Neuronal stem cell (in vitro differentiated cells): Measurements from ENCODE around the gene FH.

Experiments used
- DNase-seq: peaks from one replicate; pipeline ENCODE4 v3.0.0-alpha.2; 2013; ENCODE audit warnings: low spot score
- H2AFZ ChIP-seq: one replicate; pipeline ENCODE4 v1.6.1; 2013; ENCODE audit warnings: mild to moderate bottlenecking, low read length, inconsistent platforms
- H2AK5ac ChIP-seq: 2 replicates; pipeline ENCODE4 v1.6.1; 2013; ENCODE audit warnings: low read depth, mild to moderate bottlenecking, inconsistent platforms, low read length, moderate library complexity, mixed read lengths
- H2BK120ac ChIP-seq: 2 replicates; pipeline ENCODE4 v1.6.1; 2013; ENCODE audit warnings: low read depth, mild to moderate bottlenecking, inconsistent platforms, low read length, moderate library complexity, mixed read lengths
- H2BK12ac ChIP-seq: one replicate; pipeline ENCODE4 v1.6.1; 2013; ENCODE audit warnings: low read length, inconsistent platforms
- H2BK15ac ChIP-seq: 2 replicates; pipeline ENCODE4 v1.6.1; 2013; ENCODE audit warnings: mild to moderate bottlenecking, low read length, inconsistent platforms, mixed read lengths
- H2BK5ac ChIP-seq: one replicate; pipeline ENCODE4 v1.6.1; 2013; ENCODE audit warnings: inconsistent platforms, mild to moderate bottlenecking, low read length, moderate library complexity
- H3K14ac ChIP-seq: one replicate; pipeline ENCODE4 v1.6.1; 2013; ENCODE audit warnings: low read length, inconsistent platforms
- H3K18ac ChIP-seq: 2 replicates; pipeline ENCODE4 v1.6.1; 2013; ENCODE audit warnings: low read length, inconsistent platforms
- H3K23ac ChIP-seq: 2 replicates; pipeline ENCODE4 v1.6.1; 2013; ENCODE audit warnings: low read depth, mild to moderate bottlenecking, mixed read lengths, low read length, inconsistent platforms; ENCODE audit not compliant: poor library complexity
- H3K27ac ChIP-seq: replicated peaks from 3 replicates; pipeline ENCODE4 v1.5.1; 2013; ENCODE audit warnings: low read length, inconsistent platforms
- H3K27me3 ChIP-seq, 3 experiments: 2 replicates each; pipeline ENCODE4 v1.6.1; 2013; ENCODE audit warnings: low read length in 3 of 3, mild to moderate bottlenecking in 2 of 3, inconsistent platforms in 1 of 3, low read depth in 1 of 3, mixed read lengths in 1 of 3, moderate library complexity in 1 of 3; ENCODE audit not compliant: control insufficient read depth in 3 of 3, insufficient read depth in 3 of 3
- H3K36me3 ChIP-seq, 2 donors: replicated peaks in 1 of 2; 2 replicates each; pipeline ENCODE4 v1.6.1; 2013; ENCODE audit warnings: low read length in 2 of 2; ENCODE audit not compliant: control insufficient read depth in 2 of 2, insufficient read depth in 2 of 2
- H3K4ac ChIP-seq: 2 replicates; pipeline ENCODE4 v1.6.1; 2013; ENCODE audit warnings: inconsistent platforms, mild to moderate bottlenecking, low read length, moderate library complexity
- H3K4me1 ChIP-seq, 2 donors: 1 replicate in 1 of 2; 2 replicates in 1 of 2; pipeline ENCODE4 v1.6.1; 2013; ENCODE audit warnings: low read length in 2 of 2, low read depth in 1 of 2; ENCODE audit not compliant: control insufficient read depth in 2 of 2, insufficient read depth in 1 of 2
- H3K4me2 ChIP-seq: one replicate; pipeline ENCODE4 v1.6.1; 2013; ENCODE audit warnings: mild to moderate bottlenecking, low read length, inconsistent platforms; ENCODE audit not compliant: insufficient read depth, poor library complexity, severe bottlenecking
- H3K4me3 ChIP-seq, 2 donors: 2 replicates each; pipeline ENCODE4 v1.5.1; 2013; ENCODE audit warnings: low read length in 2 of 2, mild to moderate bottlenecking in 2 of 2, inconsistent platforms in 1 of 2, moderate library complexity in 1 of 2
- H3K79me1 ChIP-seq: one replicate; pipeline ENCODE4 v1.6.1; 2013; ENCODE audit warnings: low read depth, mild to moderate bottlenecking, inconsistent platforms, low read length, moderate library complexity
- H3K9ac ChIP-seq: one replicate; pipeline ENCODE4 v1.6.1; 2013; ENCODE audit warnings: mild to moderate bottlenecking, low read depth, low read length, inconsistent platforms; ENCODE audit not compliant: poor library complexity
- H3K9me3 ChIP-seq, 2 donors: replicated peaks in 1 of 2; 2 replicates each; pipeline versions ENCODE3 to v1.6.1; 2013; ENCODE audit warnings: low read length in 2 of 2, mild to moderate bottlenecking in 2 of 2, inconsistent platforms in 1 of 2, low read depth in 1 of 2, mixed read lengths in 1 of 2, moderate library complexity in 1 of 2; ENCODE audit not compliant: control insufficient read depth in 2 of 2, insufficient read depth in 1 of 2
- H4K8ac ChIP-seq: one replicate; pipeline ENCODE4 v1.6.1; 2013; ENCODE audit warnings: low read depth, mild to moderate bottlenecking, inconsistent platforms, low read length, moderate library complexity
- H4K91ac ChIP-seq: one replicate; pipeline ENCODE4 v1.6.1; 2013; ENCODE audit warnings: low read length, low read depth, mild to moderate bottlenecking, inconsistent platforms; ENCODE audit not compliant: poor library complexity
- WGBS, 2 donors: extraction: QIAGEN DNeasy Blood & Tissue Kit; methylation state at CpG; one replicate each; pipeline ENCODE4 v1.1.7; 2013; ENCODE audit warnings: missing lambda C conversion rate in 2 of 2, mixed read lengths in 1 of 2; ENCODE audit not compliant: insufficient read length in 2 of 2, insufficient replicate concordance in 1 of 2; ENCODE audit errors: extremely low coverage in 2 of 2; 5-methylcytosine and 5-hydroxymethylcytosine counted together

The FH gene

GRCh38 chr1:241557031-241557430 is 37.5 kb upstream of the FH start:
- no peak overlapping the region for H3K4me2 ChIP-seq
- no peak for DNase-seq
- H3K9me3 ChIP-seq: no peaks in the 10 kb centered on the region
- WGBS, 2 donors: 100% methylated on average over 1 of the region's 5 CpGs; no CpG with 5 or more reads in 1 of the 2 donors
- H2BK5ac ChIP-seq: no peak overlapping the region
- no peak overlapping the region for H3K4ac ChIP-seq
- no peak overlapping the region for H2AFZ ChIP-seq
- no peak overlapping the region for H4K91ac ChIP-seq
- no peak overlapping the region for H3K18ac ChIP-seq
- H3K4me3 ChIP-seq: no peak overlapping the region
- no peak overlapping the region for H2BK15ac ChIP-seq
- H3K4me1 ChIP-seq: peaks cover 0 to under 1% of the 10 kb centered on the region in 2 donors
- H3K23ac ChIP-seq: no peak overlapping the region
- no peak overlapping the region for H3K27ac ChIP-seq
- H2BK120ac ChIP-seq: no peak overlapping the region
- H3K79me1 ChIP-seq: no peaks in the 10 kb centered on the region
- no peak overlapping the region for H4K8ac ChIP-seq
- no peak overlapping the region for H3K14ac ChIP-seq
- H3K9ac ChIP-seq: no peak overlapping the region
- H3K27me3 ChIP-seq: peaks cover 0 to 4% (median 0%) of the 10 kb centered on the region in 3 experiments
- no peak overlapping the region for H2BK12ac ChIP-seq
- no peak overlapping the region for H2AK5ac ChIP-seq
- no peaks in the 10 kb centered on the region for H3K36me3 ChIP-seq

GRCh38 chr1:241555526-241555925 is 36.0 kb upstream of the FH start:
- Histone ChIP-seq H3K9ac (no peak overlapping the region), H3K23ac (no peak overlapping the region), H3K4me2 (no peak overlapping the region), H3K4me1 (peaks cover 0 to 3% of the 10 kb centered on the region in 2 donors), H2BK5ac (no peak overlapping the region), H4K8ac (no peak overlapping the region), H2BK15ac (no peak overlapping the region), H2AK5ac (no peak overlapping the region), H3K14ac (no peak overlapping the region), H4K91ac (no peak overlapping the region), H3K4ac (no peak overlapping the region), H3K27me3 (no peaks in the 10 kb centered on the region), H2BK120ac (no peak overlapping the region), H3K9me3 (no peaks in the 10 kb centered on the region), H2BK12ac (no peak overlapping the region), H3K79me1 (no peaks in the 10 kb centered on the region), H3K36me3 (no peaks in the 10 kb centered on the region), H3K27ac (no peak overlapping the region), H3K18ac (no peak overlapping the region), H3K4me3 (no peak overlapping the region), H2AFZ (no peak overlapping the region)
- no CpG with 5 or more reads among the region's 3 CpGs for WGBS, 2 donors
- no peak for DNase-seq

GRCh38 chr1:241553886-241554592 is 34.5 kb upstream of the FH start:
- no peaks in the 10 kb centered on the region for H3K79me1 ChIP-seq
- no peak overlapping the region for H3K14ac ChIP-seq
- no peak overlapping the region for H3K9ac ChIP-seq
- H3K27me3 ChIP-seq: no peaks in the 10 kb centered on the region
- no peak overlapping the region for H4K91ac ChIP-seq
- no peak overlapping the region for H3K23ac ChIP-seq
- WGBS, 2 donors: no CpG with 5 or more reads among the region's 7 CpGs
- H4K8ac ChIP-seq: no peak overlapping the region
- H3K4me1 ChIP-seq: peaks cover 0 to 3% of the 10 kb centered on the region in 2 donors
- H3K18ac ChIP-seq: no peak overlapping the region
- no peak overlapping the region for H2AFZ ChIP-seq
- no peak overlapping the region for H3K4ac ChIP-seq
- H3K4me3 ChIP-seq: no peak overlapping the region
- H3K27ac ChIP-seq: no peak overlapping the region
- no peak for DNase-seq
- H3K4me2 ChIP-seq: no peak overlapping the region
- H2BK120ac ChIP-seq: no peak overlapping the region
- no peak overlapping the region for H2BK12ac ChIP-seq
- H3K36me3 ChIP-seq: no peaks in the 10 kb centered on the region
- H3K9me3 ChIP-seq: no peaks in the 10 kb centered on the region
- H2BK15ac ChIP-seq: no peak overlapping the region
- H2BK5ac ChIP-seq: no peak overlapping the region
- no peak overlapping the region for H2AK5ac ChIP-seq

- Histone ChIP-seq H2BK5ac (no peak overlapping the region), H3K79me1 (no peaks in the 10 kb centered on the region), H3K36me3 (no peaks in the 10 kb centered on the region), H2BK12ac (no peak overlapping the region), H3K14ac (no peak overlapping the region), H3K27me3 (no peaks in the 10 kb centered on the region), H3K18ac (no peak overlapping the region), H3K9ac (no peak overlapping the region), H2AK5ac (no peak overlapping the region), H3K9me3 (no peaks in the 10 kb centered on the region), H4K8ac (no peak overlapping the region), H3K4ac (no peak overlapping the region), H3K27ac (no peak overlapping the region), H4K91ac (no peak overlapping the region), H2BK15ac (no peak overlapping the region), H3K23ac (no peak overlapping the region), H2BK120ac (no peak overlapping the region), H3K4me2 (no peak overlapping the region), H3K4me3 (no peak overlapping the region), H2AFZ (no peak overlapping the region), H3K4me1 (peaks cover 0 to 3% of the 10 kb centered on the region in 2 donors)
- WGBS, 2 donors: no CpG with 5 or more reads among the region's 22 CpGs
- no peak for DNase-seq
Observed at GRCh38 chr1:241551759-241552638, 32.4 kb upstream of the FH start.
